Activated CD4-positive, alpha-beta T cell treated with anti-CD3 and anti-CD28 coated beads for 36 hours (primary cell): ENCODE results near the gene WNT2. TPM values are rescaled to one million over a fixed set of nuclear protein-coding genes. Genes with fewer than 3 reads are reported as not detected.

Source experiments
- ATAC-seq: fragments of 200-7000 bp; cut with Tn5 transposase; one replicate; pipeline ENCODE4 v1.10.0; 2021; ENCODE audit warnings: mild to moderate bottlenecking, moderate library complexity
- CTCF ChIA-PET: fragments of 350-600 bp; sonication (Branson Sonifier 250); formaldehyde crosslinking; loops from one replicate; lab custom pipeline; 2021; ENCODE audit warnings: antibody characterized with exemption; lab: Charles Lee
- POLR2A ChIA-PET: fragments of 350-600 bp; sonication (Branson Sonifier 250); formaldehyde crosslinking; loops from one replicate; lab custom pipeline; 2021; ENCODE audit warnings: antibody characterized with exemption, inconsistent platforms; lab: Charles Lee
- DNase-seq: peaks from one replicate; pipeline ENCODE4 v3.0.0-alpha.2; 2020
- H3K27ac Mint-ChIP-seq: one replicate; pipeline ENCODE4 v1.8.0; 2021; ENCODE audit warnings: mixed read lengths
- H3K27me3 Mint-ChIP-seq: one replicate; pipeline ENCODE4 v1.8.0; 2021; ENCODE audit warnings: mixed read lengths
- H3K36me3 Mint-ChIP-seq: one replicate; pipeline ENCODE4 v1.8.0; 2021; ENCODE audit warnings: low read depth, mixed read lengths
- H3K4me1 Mint-ChIP-seq: one replicate; pipeline ENCODE4 v1.8.0; 2021; ENCODE audit warnings: mixed read lengths
- H3K4me3 Mint-ChIP-seq: one replicate; pipeline ENCODE4 v1.8.0; 2021; ENCODE audit warnings: mild to moderate bottlenecking, moderate library complexity, mixed read lengths
- H3K9me3 Mint-ChIP-seq: one replicate; pipeline ENCODE4 v1.8.0; 2021; ENCODE audit warnings: low read depth, mixed read lengths
- intact Hi-C, 2 experiments: fragments of 100-400 bp; cut with DNase I in 1 of 2; cut with micrococcal nuclease in 1 of 2; formaldehyde crosslinking; loops; one replicate each; pipeline versions ENCODE4 v1.14.2 to v1.15.1; 2022 to 2024; cut with DNase I, micrococcal nuclease
- total RNA-seq, 2 experiments: library from RNA; stranded (reverse); gene quantifications; one replicate each; pipeline ENCODE4 v1.2.3, GENCODE V29; 2021

Gene WNT2
- total RNA-seq, 2 experiments from 2014 or later = not detected

- POLR2A ChIA-PET = no interaction called here
- peaks cover 2% of the 10 kb centered on the region for H3K27me3 Mint-ChIP-seq
- H3K4me3 Mint-ChIP-seq = no peak overlapping the region
- CTCF ChIA-PET = interaction anchor here (0.6 to 1.4 kb wide), 2 partner anchors 13 to 18 kb away, joined by 3 to 4 read pairs; no protein-coding TSS in a partner anchor
- no peak for ATAC-seq
- intact Hi-C loops = no loop called here
- no peaks in the 10 kb centered on the region for H3K4me1 Mint-ChIP-seq
- H3K9me3 Mint-ChIP-seq = no peaks in the 10 kb centered on the region
- no peak overlapping the region for H3K27ac Mint-ChIP-seq
- DNase-seq = no peak
- no peaks in the 10 kb centered on the region for H3K36me3 Mint-ChIP-seq
These were observed 92.4 kb downstream of the WNT2 start for GRCh38 chr7:117230276-117231046.

DNA sequence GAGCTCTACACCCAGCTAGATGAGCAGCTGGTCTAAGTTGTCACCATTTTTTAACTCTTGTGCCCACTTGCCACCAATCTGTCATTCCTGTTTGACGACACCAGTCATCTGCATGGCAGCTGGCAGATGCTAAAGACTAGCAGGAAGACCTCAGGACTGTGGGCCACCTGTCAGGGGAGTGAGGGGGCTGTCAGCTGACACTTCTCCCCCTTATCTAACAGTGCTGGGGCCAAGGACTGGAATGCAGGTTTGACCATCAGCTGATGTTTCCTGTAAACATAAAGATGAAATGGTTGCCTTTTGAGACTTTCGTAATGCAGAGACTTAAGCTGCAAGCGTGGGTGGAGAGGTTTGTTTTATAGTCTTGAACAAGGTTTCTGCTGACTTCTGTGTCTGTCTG, 93.5 kb downstream of the WNT2 start:
- no peaks in the 10 kb centered on the region for H3K4me1 Mint-ChIP-seq
- CTCF ChIA-PET = interaction anchor here (1.4 kb wide), 1 partner anchor 17 kb away, joined by 4 read pairs; no protein-coding TSS in a partner anchor

GRCh38 chr7:117227091-117227490, 95.8 kb downstream of the WNT2 start:
- H3K9me3 Mint-ChIP-seq = no peaks in the 10 kb centered on the region
- DNase-seq = no peak
- no peak overlapping the region for H3K4me3 Mint-ChIP-seq
- H3K27ac Mint-ChIP-seq = no peak overlapping the region
- ChIA-PET POLR2A (no interaction called here), CTCF (interaction anchor here (0.7 kb wide), 1 partner anchor 14 kb away, joined by 3 read pairs; no protein-coding TSS in a partner anchor)
- intact Hi-C loops = no loop called here
- no peaks in the 10 kb centered on the region for H3K27me3 Mint-ChIP-seq
- H3K36me3 Mint-ChIP-seq = peaks cover 8% of the 10 kb centered on the region
- no peaks in the 10 kb centered on the region for H3K4me1 Mint-ChIP-seq
- ATAC-seq = no peak

More for the DNA sequence above, 93.5 kb downstream of the WNT2 start:
- H3K36me3 Mint-ChIP-seq = no peaks in the 10 kb centered on the region
- DNase-seq (no peak), ATAC-seq (no peak)
- no peak overlapping the region for H3K4me3 Mint-ChIP-seq
- intact Hi-C loops = no loop called here
- no peaks in the 10 kb centered on the region for H3K27me3 Mint-ChIP-seq
- H3K9me3 Mint-ChIP-seq = no peaks in the 10 kb centered on the region
- H3K27ac Mint-ChIP-seq = no peak overlapping the region
- POLR2A ChIA-PET = no interaction called here

- Mint-ChIP-seq H3K9me3 (no peaks in the 10 kb centered on the region), H3K36me3 (peaks cover 8% of the 10 kb centered on the region), H3K4me1 (no peaks in the 10 kb centered on the region), H3K27me3 (no peaks in the 10 kb centered on the region), H3K4me3 (no peak overlapping the region), H3K27ac (no peak overlapping the region)
- intact Hi-C loops = no loop called here
- DNase-seq = no peak
- CTCF ChIA-PET = no interaction called here
- POLR2A ChIA-PET = no interaction called here
- no peak for ATAC-seq
These were observed 97.3 kb downstream of the WNT2 start for GRCh38 chr7:117225536-117225935.

Other genes starting within 250 kb of the WNT2 start
- not detected for gene ASZ1, start 104.4 kb upstream of the WNT2 start, total RNA-seq
- gene CFTR, start 157.0 kb upstream of the WNT2 start, total RNA-seq = not detected